ENCODE data around the gene SERTAD1. TPM values are rescaled to one million over a fixed set of nuclear protein-coding genes. Genes with fewer than 3 reads are reported as not detected.
A peak's percentile ranks its signal among the peaks of the same experiment; 100 is the strongest.
"Not testable (repeated sequence)": the region's sequence is repeated elsewhere in the genome, so short reads cannot be mapped to it uniquely, and the experiment has no call there.

Gene SERTAD1
- total and polyA plus RNA-seq, 2 of the 8 experiments (the other 6 are each of a cell fraction or from before 2014, with no cell fraction given) = 5.4 to 6.6 TPM

GRCh38 chr19:40408598-40408925 is 17.2 kb downstream of the SERTAD1 start:
- not testable (repeated sequence) for H3K4me2 ChIP-seq (ENCODE audit: insufficient read depth in 1 of 2, low read depth in 2 of 2, low read length in 2 of 2); H4K20me1 ChIP-seq (replicated peaks in 1 of 2; ENCODE audit: control insufficient read depth in 1 of 2, insufficient read depth in 2 of 2, low read length in 2 of 2); H4K5ac ChIP-seq (ENCODE audit: insufficient read length, low read depth, low read length); H3K9me3 ChIP-seq (ENCODE audit: insufficient read depth in 2 of 2, low read depth in 1 of 2, low read length in 1 of 2); H2BK20ac ChIP-seq (ENCODE audit: low read length); H3K23me2 ChIP-seq (ENCODE audit: low read depth, low read length); H3K23ac ChIP-seq (ENCODE audit: insufficient read length); H3K27ac ChIP-seq (ENCODE audit: low read depth, low read length); H2AFZ ChIP-seq (ENCODE audit: low read length); H3K4ac ChIP-seq (replicated peaks; ENCODE audit: insufficient read length, low read depth, low read length); H3K36me3 ChIP-seq (ENCODE audit: control insufficient read depth in 2 of 4, insufficient read depth in 4 of 4, low read length in 3 of 4); H2BK12ac ChIP-seq (ENCODE audit: low read depth, low read length); H4K91ac ChIP-seq (replicated peaks; ENCODE audit: insufficient read length, low read length); H3K18ac ChIP-seq (ENCODE audit: extremely low read depth, low read length); H3K56ac ChIP-seq (replicated peaks; ENCODE audit: insufficient read length, low read depth, low read length); DNase-seq (ENCODE audit: low read depth in 1 of 2, low spot score in 2 of 2); H3K9ac ChIP-seq (replicated peaks in 1 of 4; ENCODE audit: extremely low read depth in 1 of 4, low read depth in 3 of 4, low read length in 3 of 4); H3K4me3 ChIP-seq (ENCODE audit: extremely low read depth in 1 of 4, insufficient read depth in 2 of 4, low read depth in 3 of 4, low read length in 4 of 4); FAIRE-seq; H3K79me2 ChIP-seq (ENCODE audit: control insufficient read depth in 1 of 2, insufficient read depth in 2 of 2, low read length in 2 of 2); H2BK120ac ChIP-seq (replicated peaks; ENCODE audit: low read depth, low read length); H2BK5ac ChIP-seq (ENCODE audit: low read depth, low read length); H4K8ac ChIP-seq (ENCODE audit: extremely low read depth, insufficient read depth, low read length); H3K27me3 ChIP-seq (replicated peaks in 1 of 4; ENCODE audit: control insufficient read depth in 3 of 4, extremely low read depth in 1 of 4, insufficient read depth in 3 of 4, low read length in 3 of 4); H2AK5ac ChIP-seq (ENCODE audit: low read depth, low read length); H3K79me1 ChIP-seq (ENCODE audit: low read depth, low read length); H3K14ac ChIP-seq (ENCODE audit: insufficient read length)
- ChIA-PET POLR2A (ENCODE audit: partially characterized antibody) (interaction anchor here (0.7 to 6.4 kb wide), 8 partner anchors 10 to 52 kb away, joined by 3 to 27 read pairs (median 4); partner anchors contain the start of genes SERTAD1 and SERTAD3), CTCF (ENCODE audit: partially characterized antibody) (interaction anchor here (0.6 to 5.1 kb wide), 5 partner anchors 11 to 104 kb away, joined by 3 to 41 read pairs (median 5); no protein-coding TSS in a partner anchor)
- WGBS, 2 experiments (ENCODE audit: extremely low coverage in 1 of 2, insufficient coverage in 1 of 2, insufficient read length in 1 of 2, insufficient replicate concordance in 2 of 2, low coverage in 1 of 2, low lambda C conversion rate in 2 of 2, missing lambda C conversion rate in 1 of 2) = 89% methylated on average over 8 of the region's 8 CpGs; no CpG with 5 or more reads in 1 of the 2 experiments
- H2BK15ac ChIP-seq (ENCODE audit: low read length) = 0 out of 2 replicates have a peak overlapping the region, but pooled peaks have one; percentile 74
- peaks cover 7 to 16% (median 9%) of the 10 kb centered on the region in 4 experiments for H3K4me1 ChIP-seq (replicated peaks in 1 of 4; ENCODE audit: control insufficient read depth in 3 of 4, insufficient read depth in 4 of 4, low read length in 3 of 4)
